Activated naive CD4-positive, alpha-beta T cell treated with anti-CD3 and anti-CD28 coated beads, Interleukin-2, amount 10 ng/mL, durations not matched to agents 7 days and 5 days (primary cell): ENCODE measurements around the gene MYOT.

Source experiments
- CTCF ChIA-PET: fragments of 350-600 bp; sonication (Branson Sonifier 250); formaldehyde crosslinking; loops from one replicate; lab custom pipeline; 2021; ENCODE audit warnings: antibody characterized with exemption; lab: Charles Lee
- DNase-seq: peaks from one replicate; pipeline ENCODE4 v3.0.0-alpha.2; 2020
- H3K27ac Mint-ChIP-seq: one replicate; pipeline ENCODE4 v1.8.0; 2021; ENCODE audit warnings: mild to moderate bottlenecking, moderate library complexity, mixed read lengths
- H3K27me3 Mint-ChIP-seq: one replicate; pipeline ENCODE4 v1.8.0; 2021; ENCODE audit warnings: mild to moderate bottlenecking, mixed read lengths
- H3K36me3 Mint-ChIP-seq: one replicate; pipeline ENCODE4 v1.8.0; 2021; ENCODE audit warnings: mixed read lengths
- H3K4me1 Mint-ChIP-seq: one replicate; pipeline ENCODE4 v1.8.0; 2021; ENCODE audit warnings: mixed read lengths
- H3K4me3 Mint-ChIP-seq: one replicate; pipeline ENCODE4 v1.8.0; 2021; ENCODE audit warnings: mild to moderate bottlenecking, moderate library complexity, mixed read lengths
- H3K9me3 Mint-ChIP-seq: one replicate; pipeline ENCODE4 v1.8.0; 2021; ENCODE audit warnings: mixed read lengths

Gene MYOT

DNA sequence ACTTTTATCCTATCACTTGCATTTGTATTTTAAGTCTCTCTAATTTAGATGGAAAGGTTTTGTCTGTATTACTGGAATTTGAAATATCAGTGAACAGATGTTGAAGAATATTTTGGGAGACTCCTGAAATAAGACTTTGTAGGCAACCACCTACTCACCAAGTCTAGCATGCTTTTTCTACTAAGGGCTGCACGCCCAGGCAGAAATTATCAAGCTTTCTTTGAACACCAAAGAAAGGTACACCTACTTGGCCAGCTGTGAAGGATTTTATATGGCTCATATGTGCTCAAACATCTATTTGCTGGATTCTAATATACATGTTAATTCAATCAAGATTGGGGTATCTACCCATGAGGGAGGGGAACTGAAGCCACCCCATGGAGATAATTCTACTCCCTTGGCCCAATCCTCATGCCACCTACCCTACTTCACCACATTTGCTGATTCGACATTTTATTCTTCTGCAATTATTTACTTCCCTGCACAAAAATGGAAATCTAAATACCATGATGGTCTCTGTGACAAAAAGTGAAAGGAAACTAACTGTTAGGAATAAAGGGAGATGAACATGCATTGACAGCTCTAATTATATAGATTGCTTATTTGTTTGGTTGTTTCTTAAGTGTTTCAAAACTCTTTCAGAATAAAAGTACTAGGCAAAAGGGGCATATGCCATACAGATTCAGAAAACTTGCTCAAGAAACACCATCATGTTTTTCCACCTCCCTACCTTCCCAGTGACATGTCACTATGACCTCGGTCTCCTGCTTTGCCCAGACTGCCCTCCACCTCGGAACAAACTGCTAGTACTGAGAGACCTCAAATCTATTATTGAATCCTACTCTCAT is 895 bp upstream of the MYOT start:
- Mint-ChIP-seq H3K27ac (no peak overlapping the region), H3K9me3 (no peaks in the 10 kb centered on the region), H3K27me3 (peaks cover 5% of the 10 kb centered on the region), H3K36me3 (no peaks in the 10 kb centered on the region), H3K4me3 (no peak overlapping the region), H3K4me1 (peaks cover 7% of the 10 kb centered on the region)
- no peak for DNase-seq
- CTCF ChIA-PET: no interaction called here

DNA sequence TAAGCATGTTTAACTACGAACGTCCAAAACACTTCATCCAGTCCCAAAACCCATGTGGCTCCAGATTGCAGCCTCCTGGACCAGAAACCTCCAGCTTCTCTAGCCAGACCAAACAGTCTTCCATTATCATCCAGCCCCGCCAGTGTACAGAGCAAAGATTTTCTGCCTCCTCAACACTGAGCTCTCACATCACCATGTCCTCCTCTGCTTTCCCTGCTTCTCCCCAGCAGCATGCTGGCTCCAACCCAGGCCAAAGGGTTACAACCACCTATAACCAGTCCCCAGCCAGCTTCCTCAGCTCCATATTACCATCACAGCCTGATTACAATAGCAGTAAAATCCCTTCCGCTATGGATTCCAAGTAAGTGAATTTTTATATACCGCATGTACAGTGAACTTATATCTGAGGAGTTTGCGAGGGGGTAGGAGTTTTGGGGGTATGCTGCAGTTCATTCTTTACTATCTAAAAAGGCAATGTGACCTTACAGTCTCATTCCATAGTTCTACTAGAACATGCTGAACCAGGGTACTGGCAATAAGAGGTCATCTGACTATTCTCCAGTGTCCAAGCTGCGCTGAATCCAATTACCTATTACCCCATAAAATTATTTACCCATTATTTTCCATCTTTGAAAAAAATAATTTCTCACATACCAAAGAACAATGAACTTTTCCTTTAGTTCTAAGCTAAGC is 3.1 kb downstream of the MYOT start:
- Mint-ChIP-seq H3K9me3 (no peaks in the 10 kb centered on the region), H3K27me3 (peaks cover 5% of the 10 kb centered on the region), H3K36me3 (no peaks in the 10 kb centered on the region), H3K4me1 (peaks cover 3% of the 10 kb centered on the region), H3K27ac (no peak overlapping the region), H3K4me3 (no peak overlapping the region)
- DNase-seq: no peak
- CTCF ChIA-PET: no interaction called here

DNA sequence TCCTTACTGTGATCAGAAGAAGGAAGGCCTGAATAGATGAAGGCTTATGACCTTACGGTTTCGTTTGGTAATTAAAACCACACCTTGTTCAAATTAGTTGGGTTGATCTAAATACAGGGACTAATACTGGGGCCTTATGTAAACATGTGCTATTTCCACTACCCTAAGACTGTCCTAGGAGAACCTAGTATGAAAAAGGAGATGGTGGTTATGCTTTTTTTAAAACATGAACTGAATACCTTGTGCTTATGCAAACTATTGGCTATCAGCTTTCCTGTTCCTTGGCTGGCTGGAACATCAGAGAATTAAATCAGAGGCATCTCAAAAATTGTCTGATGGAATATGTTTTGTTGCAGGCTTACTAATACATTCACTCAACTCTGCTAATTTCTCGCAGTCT is 3.9 kb downstream of the MYOT start:
- DNase-seq: no peak
- no peak overlapping the region for H3K27ac Mint-ChIP-seq
- H3K36me3 Mint-ChIP-seq: no peaks in the 10 kb centered on the region
- peaks cover 5% of the 10 kb centered on the region for H3K27me3 Mint-ChIP-seq
- H3K4me1 Mint-ChIP-seq: peaks cover 3% of the 10 kb centered on the region
- no peaks in the 10 kb centered on the region for H3K9me3 Mint-ChIP-seq
- no peak overlapping the region for H3K4me3 Mint-ChIP-seq
- CTCF ChIA-PET: no interaction called here

DNA sequence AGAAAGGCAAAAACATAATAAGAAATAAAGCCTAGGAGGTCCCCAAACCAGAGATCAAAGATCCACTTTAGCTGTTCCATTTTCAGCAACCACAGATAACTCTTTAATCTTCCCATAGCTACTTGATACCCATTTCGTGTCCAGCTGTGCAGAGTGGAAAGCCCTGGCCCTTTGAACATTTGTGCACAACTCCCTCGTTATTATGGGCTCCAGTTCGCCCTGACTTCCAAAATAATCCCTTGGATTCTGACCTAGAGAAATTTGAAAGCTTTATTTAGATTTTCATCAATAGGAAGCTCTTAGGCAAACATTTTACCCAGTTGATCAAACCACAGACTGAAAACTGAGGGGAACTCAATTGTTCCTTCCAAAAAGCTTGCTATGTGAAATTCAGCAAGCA is 4.8 kb downstream of the MYOT start:
- H3K27ac Mint-ChIP-seq: no peak overlapping the region
- H3K27me3 Mint-ChIP-seq: peaks cover 5% of the 10 kb centered on the region
- no peaks in the 10 kb centered on the region for H3K36me3 Mint-ChIP-seq
- CTCF ChIA-PET: no interaction called here
- H3K4me1 Mint-ChIP-seq: peaks cover 3% of the 10 kb centered on the region
- DNase-seq: no peak
- H3K9me3 Mint-ChIP-seq: no peaks in the 10 kb centered on the region
- no peak overlapping the region for H3K4me3 Mint-ChIP-seq

DNA sequence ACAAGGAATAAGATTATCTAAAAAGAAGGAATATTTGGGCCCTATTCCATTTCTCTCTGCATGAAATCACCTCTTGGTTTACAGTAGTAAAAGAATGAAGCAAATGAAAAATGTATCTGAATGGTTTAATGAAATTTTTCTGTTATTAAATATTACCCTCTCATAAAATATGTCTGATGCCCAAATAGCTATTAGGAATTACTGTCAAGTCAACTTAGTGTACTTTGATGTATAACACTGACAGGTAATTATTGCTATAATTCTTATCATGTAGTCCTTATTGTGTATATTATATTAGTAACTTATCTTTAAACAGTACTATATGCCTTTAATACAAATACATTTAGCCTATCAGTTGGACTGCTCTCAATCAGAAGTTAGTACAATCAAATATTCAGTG is 8.4 kb downstream of the MYOT start:
- no peaks in the 10 kb centered on the region for H3K4me1 Mint-ChIP-seq
- no peaks in the 10 kb centered on the region for H3K36me3 Mint-ChIP-seq
- no peaks in the 10 kb centered on the region for H3K27me3 Mint-ChIP-seq
- no peak overlapping the region for H3K27ac Mint-ChIP-seq
- no peak for DNase-seq
- H3K4me3 Mint-ChIP-seq: no peak overlapping the region
- no peaks in the 10 kb centered on the region for H3K9me3 Mint-ChIP-seq
- CTCF ChIA-PET: no interaction called here

DNA sequence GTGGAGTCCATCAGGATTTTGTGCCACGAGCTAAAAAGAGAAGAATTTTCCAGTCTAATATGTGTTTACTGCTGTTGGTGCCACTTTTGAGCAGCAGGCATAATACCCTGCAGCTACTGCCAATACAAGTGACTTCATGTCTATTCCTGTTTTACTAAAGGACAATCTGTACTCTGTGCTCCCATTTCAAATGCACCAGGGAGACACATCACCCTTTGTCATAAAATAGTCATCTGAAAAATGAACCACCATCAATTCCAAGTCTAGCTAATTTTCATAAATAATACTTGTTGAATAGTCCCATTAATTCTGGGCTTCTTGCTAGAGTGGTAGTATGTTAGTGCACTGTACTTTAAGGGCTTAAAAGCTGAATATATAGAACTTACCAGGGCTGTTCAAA is 12.7 kb downstream of the MYOT start:
- Mint-ChIP-seq H3K27me3 (no peaks in the 10 kb centered on the region), H3K4me3 (no peak overlapping the region), H3K4me1 (no peaks in the 10 kb centered on the region), H3K9me3 (no peaks in the 10 kb centered on the region), H3K36me3 (no peaks in the 10 kb centered on the region), H3K27ac (no peak overlapping the region)
- no peak for DNase-seq
- CTCF ChIA-PET: interaction anchor here (0.6 to 0.8 kb wide), 2 partner anchors 9 to 11 kb away, joined by 3 read pairs; partner anchors contain the start of gene PKD2L2

DNA sequence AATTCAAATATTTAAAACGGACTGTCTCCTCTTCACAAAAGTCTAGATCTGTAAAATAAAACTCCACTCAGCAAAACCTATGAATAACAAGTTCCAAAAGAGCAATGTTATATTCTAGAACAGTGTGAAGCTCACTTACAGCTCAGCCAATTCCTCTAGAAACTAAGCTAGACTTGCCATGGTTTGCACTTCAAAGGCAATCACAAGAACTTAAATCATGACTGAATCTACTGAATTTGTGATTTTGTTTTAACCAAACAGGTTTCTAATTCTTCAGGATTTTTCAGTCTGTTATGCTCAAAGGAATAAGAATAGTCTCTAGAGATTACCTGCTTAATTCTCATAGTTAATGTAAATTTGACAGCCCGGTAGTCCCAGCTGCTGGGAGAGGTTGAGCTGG is 20.2 kb downstream of the MYOT start:
- Mint-ChIP-seq H3K9me3 (no peaks in the 10 kb centered on the region), H3K36me3 (peaks cover 5% of the 10 kb centered on the region), H3K4me1 (peaks cover 21% of the 10 kb centered on the region), H3K4me3 (no peak overlapping the region), H3K27me3 (peaks cover 11% of the 10 kb centered on the region), H3K27ac (no peak overlapping the region)
- no peak for DNase-seq
- CTCF ChIA-PET: interaction anchor here (0.9 kb wide), 1 partner anchor 108 kb away, joined by 3 read pairs; no protein-coding TSS in a partner anchor

DNA sequence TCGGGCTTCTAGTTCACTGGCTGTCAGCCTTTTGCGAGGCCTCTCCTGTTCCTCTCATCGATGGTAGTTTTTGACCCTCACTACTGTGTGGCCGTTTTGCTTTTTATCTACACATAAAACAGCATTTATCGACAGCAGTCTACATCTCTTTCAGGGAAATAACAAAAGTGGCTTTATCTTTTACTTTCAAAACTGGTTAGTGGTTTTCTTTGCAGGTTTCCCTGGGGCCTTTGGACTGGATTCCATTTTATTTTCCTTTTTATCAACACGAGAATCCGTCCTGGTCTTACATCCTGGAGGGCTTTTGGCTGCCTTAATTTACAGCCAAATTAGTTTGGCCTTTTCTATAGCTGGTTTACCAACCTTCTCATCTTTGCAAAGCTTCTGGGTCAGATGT is 20.8 kb downstream of the MYOT start:
- Mint-ChIP-seq H3K4me1 (peaks cover 21% of the 10 kb centered on the region), H3K27ac (peak overlapping the region; percentile 89), H3K4me3 (peak overlapping the region; percentile 76), H3K27me3 (peaks cover 11% of the 10 kb centered on the region), H3K36me3 (peaks cover 5% of the 10 kb centered on the region), H3K9me3 (no peaks in the 10 kb centered on the region)
- CTCF ChIA-PET: interaction anchor here (0.6 to 0.9 kb wide), 4 partner anchors 8 to 146 kb away, joined by 3 read pairs; no protein-coding TSS in a partner anchor
- no peak for DNase-seq

DNA sequence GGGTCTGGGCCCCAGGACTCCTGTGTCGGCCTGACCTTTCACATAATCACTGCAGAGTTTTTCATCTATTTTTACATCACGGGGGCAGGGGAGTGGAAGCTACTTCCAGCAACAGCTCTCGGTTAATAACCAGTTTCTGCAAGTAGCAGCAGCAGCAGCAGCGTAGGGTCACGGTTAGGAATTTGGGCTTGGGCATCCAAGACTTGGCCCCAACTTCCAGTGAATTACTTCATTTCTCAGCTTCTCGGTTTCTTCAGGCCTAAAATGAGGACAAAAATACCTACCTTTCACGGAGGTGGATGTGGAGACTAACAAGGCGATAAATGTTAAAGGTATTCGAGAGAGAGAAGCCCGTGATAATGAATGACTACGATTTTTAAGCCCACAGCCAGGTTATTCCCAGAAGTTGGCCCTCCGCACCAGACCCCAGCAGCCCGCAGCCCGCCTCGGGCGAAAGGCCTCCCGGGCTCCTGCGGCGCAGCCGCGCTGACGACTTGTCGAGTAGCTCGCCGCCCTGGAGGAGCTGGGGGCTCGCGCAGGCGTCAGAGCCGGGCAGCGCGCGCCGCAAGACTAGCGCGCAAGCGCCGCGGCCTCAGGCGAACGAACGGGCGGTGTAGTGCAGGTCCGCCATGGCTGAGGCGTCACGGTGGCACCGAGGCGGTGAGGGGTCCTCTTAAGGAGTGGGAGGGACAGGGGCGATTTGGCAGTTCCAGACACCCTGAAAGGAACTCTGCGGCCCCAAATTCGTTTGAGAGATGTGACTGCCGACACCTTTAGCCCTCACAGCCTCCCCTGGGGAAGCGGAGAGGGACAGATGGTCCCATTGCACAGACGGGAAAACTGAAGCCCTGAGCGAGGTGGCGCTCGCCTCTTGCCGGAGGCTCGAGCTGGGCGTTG is 21.5 kb downstream of the MYOT start, which contains the start of gene PKD2L2:
PKD2L2 (plus strand) TSS at position 595 of the 897 bp plus-strand sequence; CDS start at position 630, 35 bp downstream.
- CTCF ChIA-PET: interaction anchor here (0.6 to 1.9 kb wide), 7 partner anchors 9 to 463 kb away, joined by 3 to 6 read pairs (median 3); partner anchors contain the start of gene KDM3B
- Mint-ChIP-seq H3K4me1 (peaks cover 21% of the 10 kb centered on the region), H3K27me3 (peaks cover 11% of the 10 kb centered on the region), H3K9me3 (no peaks in the 10 kb centered on the region), H3K36me3 (peaks cover 5% of the 10 kb centered on the region), H3K27ac (peak within 1 kb of the TSS; percentile 89), H3K4me3 (peak within 1 kb of the TSS; percentile 76)
- DNase-seq: peak; percentile 83

DNA sequence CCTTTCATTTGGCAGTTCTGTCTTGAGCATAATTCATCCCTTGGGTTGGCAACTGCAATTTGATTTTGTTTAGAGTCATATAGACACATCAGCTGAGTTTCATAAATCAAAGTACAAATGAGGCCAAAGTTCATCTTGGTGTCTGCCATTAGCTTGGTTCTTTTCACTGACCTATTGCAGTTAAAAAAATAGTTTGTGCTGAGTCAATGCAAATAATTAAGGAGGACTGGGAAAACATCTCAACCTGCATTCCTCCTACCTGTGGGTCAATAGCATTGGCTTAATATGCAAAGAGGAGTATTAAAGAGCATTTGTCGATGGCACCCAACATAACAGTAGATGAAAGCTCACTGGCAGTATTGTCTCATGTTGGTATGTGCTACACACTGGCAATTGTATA is 23.2 kb downstream of the MYOT start:
- Mint-ChIP-seq H3K4me3 (no peak overlapping the region), H3K27ac (no peak overlapping the region), H3K36me3 (peaks cover 5% of the 10 kb centered on the region), H3K9me3 (no peaks in the 10 kb centered on the region), H3K4me1 (peaks cover 21% of the 10 kb centered on the region), H3K27me3 (peaks cover 19% of the 10 kb centered on the region)
- CTCF ChIA-PET: interaction anchor here (1.9 kb wide), 1 partner anchor 243 kb away, joined by 6 read pairs; no protein-coding TSS in a partner anchor
- no peak for DNase-seq

DNA sequence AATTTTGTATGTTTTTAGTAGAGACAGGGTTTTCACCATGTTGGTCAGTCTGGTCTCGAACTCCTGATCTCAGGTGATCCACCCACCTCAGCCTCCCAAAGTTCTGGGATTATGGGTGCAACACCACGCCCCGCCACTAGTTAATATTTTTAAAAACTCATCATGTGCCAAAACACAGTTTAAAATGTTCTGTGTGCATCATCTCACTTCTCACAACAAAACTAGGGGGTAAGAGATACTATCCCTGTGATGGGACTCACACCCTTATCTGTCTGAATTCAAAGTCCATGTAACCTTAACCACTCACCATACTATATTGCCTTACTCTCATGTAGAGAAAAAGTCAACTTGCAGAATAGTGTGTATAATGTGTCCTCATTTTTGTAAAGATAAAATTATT is 24.2 kb downstream of the MYOT start:
- Mint-ChIP-seq H3K4me1 (peaks cover 21% of the 10 kb centered on the region), H3K27me3 (peaks cover 21% of the 10 kb centered on the region), H3K36me3 (peaks cover 5% of the 10 kb centered on the region), H3K4me3 (no peak overlapping the region), H3K27ac (no peak overlapping the region), H3K9me3 (no peaks in the 10 kb centered on the region)
- DNase-seq: no peak
- CTCF ChIA-PET: no interaction called here

DNA sequence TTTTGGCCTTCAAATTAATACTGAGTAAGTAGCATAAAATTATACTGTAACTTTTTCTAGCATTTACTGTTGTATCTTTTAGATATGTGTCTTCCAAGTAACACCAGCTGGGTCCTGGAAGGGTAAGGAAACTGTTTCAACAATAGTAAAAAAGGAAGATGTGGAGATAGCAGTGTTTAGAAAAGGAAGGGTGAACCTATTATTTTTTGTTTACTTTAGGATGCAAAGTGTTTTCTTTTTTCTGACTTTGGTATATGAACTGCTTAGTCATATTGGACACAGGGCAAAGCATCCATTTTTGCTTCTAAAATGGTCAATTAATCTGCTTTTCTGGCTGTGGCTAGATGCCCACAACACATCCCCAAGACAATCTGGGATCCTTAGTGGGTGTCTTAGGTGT is 26.9 kb downstream of the MYOT start:
- CTCF ChIA-PET: interaction anchor here (0.5 kb wide), 1 partner anchor 209 kb away, joined by 3 read pairs; no protein-coding TSS in a partner anchor
- H3K4me3 Mint-ChIP-seq: no peak overlapping the region
- H3K27ac Mint-ChIP-seq: no peak overlapping the region

DNA sequence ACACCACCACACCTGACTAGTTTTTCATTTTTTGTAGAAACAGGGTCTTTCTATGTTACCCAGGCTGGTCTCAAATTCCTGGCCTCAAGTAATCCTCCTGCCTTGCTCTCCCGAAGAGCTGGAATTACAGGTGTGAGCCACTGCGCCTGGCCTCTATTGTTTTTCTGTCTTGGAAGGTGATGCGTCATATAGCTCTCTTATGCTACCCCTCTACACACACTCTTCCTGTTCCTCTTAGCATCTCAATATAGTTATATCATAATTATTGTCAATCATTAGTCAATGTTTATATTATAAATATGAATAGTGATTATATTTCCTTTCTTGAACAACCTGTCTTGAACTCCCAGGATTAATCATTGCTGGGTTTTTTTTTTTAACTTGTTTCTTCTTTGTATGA is 28.9 kb downstream of the MYOT start:
- H3K27me3 Mint-ChIP-seq: peaks cover 15% of the 10 kb centered on the region
- H3K4me1 Mint-ChIP-seq: peaks cover 3% of the 10 kb centered on the region
- no peak for DNase-seq
- CTCF ChIA-PET: no interaction called here
- no peak overlapping the region for H3K4me3 Mint-ChIP-seq
- no peaks in the 10 kb centered on the region for H3K36me3 Mint-ChIP-seq
- no peak overlapping the region for H3K27ac Mint-ChIP-seq
- no peaks in the 10 kb centered on the region for H3K9me3 Mint-ChIP-seq

More for the DNA sequence above, 26.9 kb downstream of the MYOT start:
- Mint-ChIP-seq H3K27me3 (peaks cover 12% of the 10 kb centered on the region), H3K36me3 (peaks cover 2% of the 10 kb centered on the region), H3K4me1 (peaks cover 3% of the 10 kb centered on the region), H3K9me3 (no peaks in the 10 kb centered on the region)
- no peak for DNase-seq

DNA sequence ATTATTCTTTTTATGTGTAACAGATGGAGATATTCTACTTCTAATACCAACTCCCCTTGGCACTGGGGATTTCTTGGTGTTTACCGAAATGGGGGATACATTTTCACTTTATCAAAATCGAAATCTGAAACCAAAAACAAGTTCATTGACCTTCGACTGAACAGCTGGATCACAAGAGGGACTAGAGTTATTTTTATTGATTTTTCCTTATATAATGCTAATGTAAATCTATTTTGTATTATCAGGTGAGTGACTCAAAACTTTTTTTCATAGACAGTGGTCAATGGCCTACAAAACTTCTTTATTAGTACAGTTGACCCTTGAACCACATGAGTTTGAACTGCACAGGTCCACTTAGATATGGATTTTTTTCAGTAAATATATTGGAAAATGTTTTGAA is 31.8 kb downstream of the MYOT start:
- DNase-seq: no peak
- no peak overlapping the region for H3K4me3 Mint-ChIP-seq
- no peaks in the 10 kb centered on the region for H3K9me3 Mint-ChIP-seq
- H3K36me3 Mint-ChIP-seq: no peaks in the 10 kb centered on the region
- CTCF ChIA-PET: no interaction called here
- no peak overlapping the region for H3K27ac Mint-ChIP-seq
- H3K27me3 Mint-ChIP-seq: peaks cover 23% of the 10 kb centered on the region
- H3K4me1 Mint-ChIP-seq: peaks cover 3% of the 10 kb centered on the region
